ENCODE measurements around the gene DOCK10.

The DOCK10 gene

DNA sequence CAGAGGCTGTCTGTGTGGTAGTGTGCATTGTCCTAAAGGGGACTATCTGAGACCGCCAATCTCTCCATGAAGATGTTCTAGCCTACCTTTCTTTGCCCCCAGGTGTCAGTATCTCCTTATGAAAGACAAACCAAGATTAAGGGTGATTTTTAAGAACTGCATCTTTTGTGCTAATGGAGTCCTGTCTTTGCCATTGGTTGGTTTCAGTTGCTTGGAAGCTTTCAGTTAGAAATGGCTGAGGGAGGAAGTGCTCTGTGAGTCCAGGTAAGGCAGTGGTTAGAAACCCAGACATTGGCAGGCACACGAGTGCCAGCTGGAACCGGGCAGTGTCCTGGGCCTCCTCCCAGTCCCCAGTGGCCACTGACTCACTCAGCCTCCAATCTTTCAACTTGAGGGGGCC, 111.3 kb downstream of the DOCK10 start (continued):
- TF ChIP-seq, protein P1, sequence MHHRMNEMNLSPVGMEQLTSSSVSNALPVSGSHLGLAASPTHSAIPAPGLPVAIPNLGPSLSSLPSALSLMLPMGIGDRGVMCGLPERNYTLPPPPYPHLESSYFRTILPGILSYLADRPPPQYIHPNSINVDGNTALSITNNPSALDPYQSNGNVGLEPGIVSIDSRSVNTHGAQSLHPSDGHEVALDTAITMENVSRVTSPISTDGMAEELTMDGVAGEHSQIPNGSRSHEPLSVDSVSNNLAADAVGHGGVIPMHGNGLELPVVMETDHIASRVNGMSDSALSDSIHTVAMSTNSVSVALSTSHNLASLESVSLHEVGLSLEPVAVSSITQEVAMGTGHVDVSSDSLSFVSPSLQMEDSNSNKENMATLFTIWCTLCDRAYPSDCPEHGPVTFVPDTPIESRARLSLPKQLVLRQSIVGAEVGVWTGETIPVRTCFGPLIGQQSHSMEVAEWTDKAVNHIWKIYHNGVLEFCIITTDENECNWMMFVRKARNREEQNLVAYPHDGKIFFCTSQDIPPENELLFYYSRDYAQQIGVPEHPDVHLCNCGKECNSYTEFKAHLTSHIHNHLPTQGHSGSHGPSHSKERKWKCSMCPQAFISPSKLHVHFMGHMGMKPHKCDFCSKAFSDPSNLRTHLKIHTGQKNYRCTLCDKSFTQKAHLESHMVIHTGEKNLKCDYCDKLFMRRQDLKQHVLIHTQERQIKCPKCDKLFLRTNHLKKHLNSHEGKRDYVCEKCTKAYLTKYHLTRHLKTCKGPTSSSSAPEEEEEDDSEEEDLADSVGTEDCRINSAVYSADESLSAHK (tag by site-specific recombination; IDR thresholded peaks at IDR 0.05) = no peak

DNA sequence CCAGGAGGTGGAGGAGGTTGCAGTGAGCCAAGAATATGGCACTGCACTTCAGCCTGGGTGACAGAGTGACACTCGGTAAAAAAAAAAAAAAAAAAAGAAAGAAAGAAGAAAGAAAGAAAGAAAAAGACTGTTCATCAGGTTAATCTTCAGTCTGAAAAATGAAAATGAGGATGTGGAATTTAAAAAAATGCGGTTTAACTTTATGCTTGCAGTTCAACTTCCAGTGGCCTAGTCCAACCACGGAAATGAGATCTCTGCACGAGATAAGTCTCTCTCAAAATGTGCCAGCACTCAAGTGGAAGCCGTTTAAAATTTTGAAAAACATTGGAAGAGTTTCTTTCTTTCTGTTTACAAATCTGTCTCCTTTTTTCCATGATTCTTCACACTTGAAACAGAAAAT, 112.1 kb downstream of the DOCK10 start:
- TF ChIP-seq PRDM1 (tag by site-specific recombination; IDR thresholded peaks at IDR 0.05) (no peak), ZNF843 (tag by site-specific recombination; IDR thresholded peaks at IDR 0.05) (no peak), ZNF391 (tag by site-specific recombination; IDR thresholded peaks at IDR 0.05; ENCODE audit: borderline replicate concordance, low read depth) (no peak), ZBTB48 (tag by site-specific recombination; IDR thresholded peaks at IDR 0.05) (no peak), ZNF214 (tag by site-specific recombination; IDR thresholded peaks at IDR 0.05; ENCODE audit: borderline replicate concordance) (no peak), ZNF211 (tag by site-specific recombination; IDR thresholded peaks at IDR 0.05; ENCODE audit: low read depth) (no peak), ZNF670 (tag by site-specific recombination; IDR thresholded peaks at IDR 0.05; ENCODE audit: low read depth) (no peak), ZNF664 (tag by site-specific recombination; IDR thresholded peaks at IDR 0.05) (no peak), ZNF292 (tag by site-specific recombination; IDR thresholded peaks at IDR 0.05; ENCODE audit: borderline replicate concordance, low read depth) (no peak), ZNF426 (tag by site-specific recombination; IDR thresholded peaks at IDR 0.05) (no peak), ZNF354C (tag by site-specific recombination; IDR thresholded peaks at IDR 0.05; ENCODE audit: borderline replicate concordance, low read depth) (no peak), WT1 (tag by site-specific recombination; IDR thresholded peaks at IDR 0.05) (no peak), ZNF530 (tag by site-specific recombination; IDR thresholded peaks at IDR 0.05; ENCODE audit: low read depth) (no peak)
- TF ChIP-seq, protein P2, sequence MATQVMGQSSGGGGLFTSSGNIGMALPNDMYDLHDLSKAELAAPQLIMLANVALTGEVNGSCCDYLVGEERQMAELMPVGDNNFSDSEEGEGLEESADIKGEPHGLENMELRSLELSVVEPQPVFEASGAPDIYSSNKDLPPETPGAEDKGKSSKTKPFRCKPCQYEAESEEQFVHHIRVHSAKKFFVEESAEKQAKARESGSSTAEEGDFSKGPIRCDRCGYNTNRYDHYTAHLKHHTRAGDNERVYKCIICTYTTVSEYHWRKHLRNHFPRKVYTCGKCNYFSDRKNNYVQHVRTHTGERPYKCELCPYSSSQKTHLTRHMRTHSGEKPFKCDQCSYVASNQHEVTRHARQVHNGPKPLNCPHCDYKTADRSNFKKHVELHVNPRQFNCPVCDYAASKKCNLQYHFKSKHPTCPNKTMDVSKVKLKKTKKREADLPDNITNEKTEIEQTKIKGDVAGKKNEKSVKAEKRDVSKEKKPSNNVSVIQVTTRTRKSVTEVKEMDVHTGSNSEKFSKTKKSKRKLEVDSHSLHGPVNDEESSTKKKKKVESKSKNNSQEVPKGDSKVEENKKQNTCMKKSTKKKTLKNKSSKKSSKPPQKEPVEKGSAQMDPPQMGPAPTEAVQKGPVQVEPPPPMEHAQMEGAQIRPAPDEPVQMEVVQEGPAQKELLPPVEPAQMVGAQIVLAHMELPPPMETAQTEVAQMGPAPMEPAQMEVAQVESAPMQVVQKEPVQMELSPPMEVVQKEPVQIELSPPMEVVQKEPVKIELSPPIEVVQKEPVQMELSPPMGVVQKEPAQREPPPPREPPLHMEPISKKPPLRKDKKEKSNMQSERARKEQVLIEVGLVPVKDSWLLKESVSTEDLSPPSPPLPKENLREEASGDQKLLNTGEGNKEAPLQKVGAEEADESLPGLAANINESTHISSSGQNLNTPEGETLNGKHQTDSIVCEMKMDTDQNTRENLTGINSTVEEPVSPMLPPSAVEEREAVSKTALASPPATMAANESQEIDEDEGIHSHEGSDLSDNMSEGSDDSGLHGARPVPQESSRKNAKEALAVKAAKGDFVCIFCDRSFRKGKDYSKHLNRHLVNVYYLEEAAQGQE (tag by site-specific recombination; IDR thresholded peaks at IDR 0.05) = no peak
- TF ChIP-seq, protein P3, sequence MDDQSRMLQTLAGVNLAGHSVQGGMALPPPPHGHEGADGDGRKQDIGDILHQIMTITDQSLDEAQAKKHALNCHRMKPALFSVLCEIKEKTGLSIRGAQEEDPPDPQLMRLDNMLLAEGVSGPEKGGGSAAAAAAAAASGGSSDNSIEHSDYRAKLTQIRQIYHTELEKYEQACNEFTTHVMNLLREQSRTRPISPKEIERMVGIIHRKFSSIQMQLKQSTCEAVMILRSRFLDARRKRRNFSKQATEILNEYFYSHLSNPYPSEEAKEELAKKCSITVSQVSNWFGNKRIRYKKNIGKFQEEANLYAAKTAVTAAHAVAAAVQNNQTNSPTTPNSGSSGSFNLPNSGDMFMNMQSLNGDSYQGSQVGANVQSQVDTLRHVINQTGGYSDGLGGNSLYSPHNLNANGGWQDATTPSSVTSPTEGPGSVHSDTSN (CRISPR knock-in tag; IDR thresholded peaks at IDR 0.05) = no peak
- TF ChIP-seq, protein P4, sequence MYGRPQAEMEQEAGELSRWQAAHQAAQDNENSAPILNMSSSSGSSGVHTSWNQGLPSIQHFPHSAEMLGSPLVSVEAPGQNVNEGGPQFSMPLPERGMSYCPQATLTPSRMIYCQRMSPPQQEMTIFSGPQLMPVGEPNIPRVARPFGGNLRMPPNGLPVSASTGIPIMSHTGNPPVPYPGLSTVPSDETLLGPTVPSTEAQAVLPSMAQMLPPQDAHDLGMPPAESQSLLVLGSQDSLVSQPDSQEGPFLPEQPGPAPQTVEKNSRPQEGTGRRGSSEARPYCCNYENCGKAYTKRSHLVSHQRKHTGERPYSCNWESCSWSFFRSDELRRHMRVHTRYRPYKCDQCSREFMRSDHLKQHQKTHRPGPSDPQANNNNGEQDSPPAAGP (tag by site-specific recombination; IDR thresholded peaks at IDR 0.05) = no peak
- TF ChIP-seq, protein P5, sequence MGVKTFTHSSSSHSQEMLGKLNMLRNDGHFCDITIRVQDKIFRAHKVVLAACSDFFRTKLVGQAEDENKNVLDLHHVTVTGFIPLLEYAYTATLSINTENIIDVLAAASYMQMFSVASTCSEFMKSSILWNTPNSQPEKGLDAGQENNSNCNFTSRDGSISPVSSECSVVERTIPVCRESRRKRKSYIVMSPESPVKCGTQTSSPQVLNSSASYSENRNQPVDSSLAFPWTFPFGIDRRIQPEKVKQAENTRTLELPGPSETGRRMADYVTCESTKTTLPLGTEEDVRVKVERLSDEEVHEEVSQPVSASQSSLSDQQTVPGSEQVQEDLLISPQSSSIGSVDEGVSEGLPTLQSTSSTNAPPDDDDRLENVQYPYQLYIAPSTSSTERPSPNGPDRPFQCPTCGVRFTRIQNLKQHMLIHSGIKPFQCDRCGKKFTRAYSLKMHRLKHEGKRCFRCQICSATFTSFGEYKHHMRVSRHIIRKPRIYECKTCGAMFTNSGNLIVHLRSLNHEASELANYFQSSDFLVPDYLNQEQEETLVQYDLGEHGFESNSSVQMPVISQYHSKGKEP (tag by site-specific recombination; IDR thresholded peaks at IDR 0.05) = no peak
- TF ChIP-seq, protein P6, sequence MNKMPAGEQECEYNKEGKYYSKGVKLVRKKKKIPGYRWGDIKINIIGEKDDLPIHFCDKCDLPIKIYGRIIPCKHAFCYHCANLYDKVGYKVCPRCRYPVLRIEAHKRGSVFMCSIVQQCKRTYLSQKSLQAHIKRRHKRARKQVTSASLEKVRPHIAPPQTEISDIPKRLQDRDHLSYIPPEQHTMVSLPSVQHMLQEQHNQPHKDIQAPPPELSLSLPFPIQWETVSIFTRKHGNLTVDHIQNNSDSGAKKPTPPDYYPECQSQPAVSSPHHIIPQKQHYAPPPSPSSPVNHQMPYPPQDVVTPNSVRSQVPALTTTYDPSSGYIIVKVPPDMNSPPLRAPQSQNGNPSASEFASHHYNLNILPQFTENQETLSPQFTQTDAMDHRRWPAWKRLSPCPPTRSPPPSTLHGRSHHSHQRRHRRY (tag by site-specific recombination; IDR thresholded peaks at IDR 0.05) = no peak
- TF ChIP-seq, protein P7, sequence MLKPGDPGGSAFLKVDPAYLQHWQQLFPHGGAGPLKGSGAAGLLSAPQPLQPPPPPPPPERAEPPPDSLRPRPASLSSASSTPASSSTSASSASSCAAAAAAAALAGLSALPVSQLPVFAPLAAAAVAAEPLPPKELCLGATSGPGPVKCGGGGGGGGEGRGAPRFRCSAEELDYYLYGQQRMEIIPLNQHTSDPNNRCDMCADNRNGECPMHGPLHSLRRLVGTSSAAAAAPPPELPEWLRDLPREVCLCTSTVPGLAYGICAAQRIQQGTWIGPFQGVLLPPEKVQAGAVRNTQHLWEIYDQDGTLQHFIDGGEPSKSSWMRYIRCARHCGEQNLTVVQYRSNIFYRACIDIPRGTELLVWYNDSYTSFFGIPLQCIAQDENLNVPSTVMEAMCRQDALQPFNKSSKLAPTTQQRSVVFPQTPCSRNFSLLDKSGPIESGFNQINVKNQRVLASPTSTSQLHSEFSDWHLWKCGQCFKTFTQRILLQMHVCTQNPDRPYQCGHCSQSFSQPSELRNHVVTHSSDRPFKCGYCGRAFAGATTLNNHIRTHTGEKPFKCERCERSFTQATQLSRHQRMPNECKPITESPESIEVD (tag by site-specific recombination; IDR thresholded peaks at IDR 0.05) = no peak
- TF ChIP-seq, protein P8, sequence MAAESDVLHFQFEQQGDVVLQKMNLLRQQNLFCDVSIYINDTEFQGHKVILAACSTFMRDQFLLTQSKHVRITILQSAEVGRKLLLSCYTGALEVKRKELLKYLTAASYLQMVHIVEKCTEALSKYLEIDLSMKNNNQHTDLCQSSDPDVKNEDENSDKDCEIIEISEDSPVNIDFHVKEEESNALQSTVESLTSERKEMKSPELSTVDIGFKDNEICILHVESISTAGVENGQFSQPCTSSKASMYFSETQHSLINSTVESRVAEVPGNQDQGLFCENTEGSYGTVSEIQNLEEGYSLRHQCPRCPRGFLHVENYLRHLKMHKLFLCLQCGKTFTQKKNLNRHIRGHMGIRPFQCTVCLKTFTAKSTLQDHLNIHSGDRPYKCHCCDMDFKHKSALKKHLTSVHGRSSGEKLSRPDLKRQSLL (tag by site-specific recombination; IDR thresholded peaks at IDR 0.05) = no peak
- H3K4me3 ChIP-seq (ENCODE audit: low read depth, low read length) = no peak overlapping the region
- ChIA-PET POLR2A (interaction anchor here (0.6 kb wide), 1 partner anchor 14 kb away, joined by 5 read pairs; no protein-coding TSS in a partner anchor), CTCF (no interaction called here)
- H3K36me3 ChIP-seq (ENCODE audit: control insufficient read depth in 2 of 2, insufficient read depth in 1 of 2, low read length in 2 of 2) = no peaks in the 10 kb centered on the region
- no peak overlapping the region for H3K27ac ChIP-seq (ENCODE audit: extremely low read depth, low read depth, low read length)
- peaks cover 9% of the 10 kb centered on the region for H3K4me1 ChIP-seq (ENCODE audit: control insufficient read depth, insufficient read depth, low read length)
- no peaks in the 10 kb centered on the region for H3K9me3 ChIP-seq (ENCODE audit: control insufficient read depth, insufficient read depth, low read depth, low read length)
